ENCODE results near the gene SPTBN5.

The SPTBN5 gene

DNA sequence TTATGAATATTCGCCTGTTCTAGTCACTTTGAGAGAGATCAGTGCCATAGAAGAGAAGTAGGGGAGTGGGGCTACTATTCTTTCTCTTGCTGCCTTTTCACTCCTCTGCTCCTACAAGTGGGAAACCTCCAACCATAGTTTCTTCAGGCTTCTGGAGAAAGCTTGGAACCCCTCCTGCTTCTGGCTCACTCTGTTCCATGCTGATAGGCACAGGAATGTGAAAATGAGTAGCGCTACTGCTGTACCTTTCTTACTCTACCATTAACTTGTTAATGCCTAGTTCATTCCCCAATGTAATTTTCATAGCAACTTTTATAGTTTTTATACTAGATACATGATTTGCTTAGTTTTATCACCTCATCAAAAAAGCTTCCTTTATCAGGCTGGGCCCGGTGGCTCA lies 92.7 kb downstream of the SPTBN5 start:
- DNase-seq, result no peak

DNA sequence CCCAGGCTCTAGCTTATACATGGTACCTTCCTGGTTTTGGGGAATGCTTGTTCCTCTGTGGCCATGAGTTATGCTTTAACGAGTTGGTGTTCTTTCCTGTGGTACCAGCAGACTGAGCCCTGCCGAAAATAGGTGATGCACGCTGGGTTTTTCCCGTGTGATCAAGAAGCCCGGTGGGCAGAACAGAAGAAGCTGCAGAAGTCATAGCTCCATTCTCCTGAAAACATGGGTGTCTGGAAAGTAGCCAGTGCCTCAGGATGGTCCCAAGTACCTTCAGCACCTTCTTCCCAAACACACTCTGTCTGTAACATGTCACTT lies 94.4 kb downstream of the SPTBN5 start:
- no peak for DNase-seq

DNA sequence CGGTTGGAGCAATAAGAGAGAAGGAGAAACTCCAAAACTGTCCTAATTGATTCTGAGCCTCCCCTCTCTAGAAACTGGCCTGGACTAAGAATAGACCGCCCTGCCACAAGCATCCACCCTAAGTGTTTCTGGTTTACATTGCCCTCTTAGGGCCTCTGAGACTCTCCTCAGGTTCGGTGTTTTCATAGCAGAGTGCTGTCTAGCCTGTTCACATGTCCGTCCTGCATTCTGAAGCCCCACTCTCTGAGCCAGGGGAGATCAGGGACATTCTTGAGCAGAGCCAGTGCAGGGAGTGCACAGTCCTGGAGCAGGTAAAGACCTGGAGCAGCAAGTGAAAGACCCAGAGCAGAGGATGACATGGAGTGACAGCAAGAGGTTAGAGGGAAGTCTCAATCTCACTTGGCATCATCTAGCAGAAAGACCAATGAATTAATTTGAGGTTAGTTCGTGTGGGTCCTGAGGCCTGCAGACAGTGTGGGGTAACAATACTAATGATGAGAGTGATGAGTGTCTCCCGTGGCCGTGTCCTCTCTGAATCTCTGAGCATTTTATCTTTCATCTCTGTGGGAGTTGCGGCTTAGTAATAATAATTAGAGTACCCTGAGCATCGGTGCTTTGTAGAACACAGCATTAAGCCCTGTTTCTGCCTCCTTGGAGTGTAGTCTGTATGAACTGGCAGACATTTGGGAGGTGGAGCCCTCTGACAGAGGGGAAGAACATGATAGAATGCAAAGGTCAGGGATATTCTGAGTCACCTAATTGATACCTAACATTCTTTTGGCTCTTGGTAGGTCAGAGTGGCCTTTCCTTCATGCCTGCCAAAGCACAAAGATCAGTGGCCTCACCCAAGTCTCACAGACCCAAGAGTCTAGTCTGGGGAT lies 95.0 kb downstream of the SPTBN5 start:
- no peak for DNase-seq

Data from suppressor macrophage treated with lipopolysaccharide for 1 hour (primary cell).